Epithelial cell of esophagus (primary cell): ENCODE results near the gene CHN2.

Source experiments
- DNase-seq: peaks from one replicate; pipeline ENCODE4 v3.0.0; 2010; ENCODE audit warnings: low read depth
- H3K4me3 ChIP-seq: 2 replicates; pipeline ENCODE4 v1.5.1; 2011; ENCODE audit warnings: mild to moderate bottlenecking, low read length, control low read depth
- CTCF ChIP-seq: IDR thresholded peaks from 2 replicates; pipeline ENCODE4 v1.5.1; 2011; ENCODE audit warnings: low read depth, mild to moderate bottlenecking, low read length, control low read depth, inconsistent platforms; ENCODE audit not compliant: insufficient read depth; ENCODE audit errors: missing control alignments

Gene CHN2

GRCh38 chr7:29243910-29244655 is 49.5 kb downstream of the CHN2 start:
- no peak overlapping the region for H3K4me3 ChIP-seq
- peak; percentile 13 for DNase-seq
- peak; percentile 23 for TF ChIP-seq CTCF

GRCh38 chr7:29247224-29247962 is 52.8 kb downstream of the CHN2 start:
- TF ChIP-seq CTCF = no peak
- DNase-seq = no peak
- H3K4me3 ChIP-seq = no peak overlapping the region

- no peak overlapping the region for H3K4me3 ChIP-seq
- no peak for TF ChIP-seq CTCF
- DNase-seq = no peak
These were observed 53.3 kb downstream of the CHN2 start for GRCh38 chr7:29247963-29248236.

GRCh38 chr7:29248713-29249382 is 54.3 kb downstream of the CHN2 start:
- H3K4me3 ChIP-seq = no peak overlapping the region
- TF ChIP-seq CTCF = no peak
- DNase-seq = no peak

- DNase-seq = no peak
- TF ChIP-seq CTCF = no peak
- H3K4me3 ChIP-seq = no peak overlapping the region
These were observed 54.8 kb downstream of the CHN2 start for GRCh38 chr7:29249383-29249750.

- DNase-seq = no peak
- no peak for TF ChIP-seq CTCF
- no peak overlapping the region for H3K4me3 ChIP-seq
These were observed 55.3 kb downstream of the CHN2 start for GRCh38 chr7:29249860-29250259.

- TF ChIP-seq CTCF = no peak
- no peak overlapping the region for H3K4me3 ChIP-seq
- no peak for DNase-seq
These were observed 58.6 kb downstream of the CHN2 start for GRCh38 chr7:29253225-29253624.
